Esophagus muscularis mucosa (tissue), 4 donors: Measurements from ENCODE around the gene CLPTM1. TPM values are rescaled to one million over a fixed set of nuclear protein-coding genes. Genes with fewer than 3 reads are reported as not detected.
"Not testable (repeated sequence)": the region's sequence is repeated elsewhere in the genome, so short reads cannot be mapped to it uniquely, and the experiment has no call there.

ENCODE experiments used
- DNase-seq: peaks from one replicate; pipeline ENCODE4 v3.0.0-alpha.2; 2017; ENCODE audit errors: extremely low spot score
- H3K27ac ChIP-seq, 4 donors: fragments of 200-600 bp; sonication (generic); replicated peaks in 1 of 4; 1 replicate in 3 of 4; 2 replicates in 1 of 4; pipeline ENCODE4 v1.5.1; 2016 to 2019; ENCODE audit warnings: mild to moderate bottlenecking in 1 of 4
- H3K27me3 ChIP-seq, 4 donors: fragments of 200-600 bp; sonication (generic); one replicate each; pipeline versions ENCODE4 v1.5.1 to v1.6.0; 2016 to 2019
- H3K36me3 ChIP-seq, 4 donors: fragments of 200-600 bp; sonication (generic); one replicate each; pipeline ENCODE4 v1.5.1; 2016 to 2019
- H3K4me1 ChIP-seq, 4 donors: fragments of 200-600 bp; sonication (generic); one replicate each; pipeline ENCODE4 v1.5.1; 2016 to 2019
- H3K4me3 ChIP-seq, 4 donors: fragments of 200-600 bp; sonication (generic); 1 replicate in 2 of 4; 2 replicates in 2 of 4; pipeline ENCODE4 v1.5.1; 2016 to 2019; ENCODE audit warnings: mild to moderate bottlenecking in 4 of 4, moderate library complexity in 1 of 4
- H3K9me3 ChIP-seq, 4 donors: fragments of 200-600 bp; sonication (generic); 1 replicate in 3 of 4; 2 replicates in 1 of 4; pipeline ENCODE4 v1.5.1; 2016 to 2019
- CTCF ChIP-seq, 3 experiments: fragments of 200-600 bp in 2 of 3; fragments of 450-650 bp in 1 of 3; sonication (generic) in 2 of 3; IDR thresholded peaks; one replicate each; pipeline ENCODE4 v1.5.1; 2017 to 2019; ENCODE audit warnings: antibody characterized with exemption in 3 of 3, mild to moderate bottlenecking in 2 of 3, moderate library complexity in 1 of 3
- EP300 ChIP-seq: sonication (generic); formaldehyde crosslinking; IDR thresholded peaks from one replicate; pipeline ENCODE4 v1.6.1; 2017; ENCODE audit warnings: antibody characterized with exemption
- POLR2A ChIP-seq: fragments of 450-650 bp; IDR thresholded peaks from one replicate; pipeline ENCODE4 v1.6.1; 2017; ENCODE audit warnings: antibody characterized with exemption, moderate library complexity, mild to moderate bottlenecking, low read depth
- POLR2AphosphoS5 ChIP-seq, 2 donors: sonication (generic); formaldehyde crosslinking; IDR thresholded peaks; one replicate each; pipeline ENCODE4 v1.6.1; 2017; ENCODE audit warnings: antibody characterized with exemption in 2 of 2
- WGBS: methylation state at CpG from one replicate; pipeline ENCODE4 v1.1.5; 2018; 5-methylcytosine and 5-hydroxymethylcytosine counted together
- intact Hi-C: fragments of 100-400 bp; cut with DNase I; formaldehyde crosslinking; loops from one replicate; pipeline ENCODE4 v1.15.1; 2023
- total RNA-seq, 4 donors: library from RNA; depleted of rRNA; stranded (reverse); fragments of >200 nt; gene quantifications; one replicate each; pipeline versions ENCODE4 v1.1.0 to v1.2.1, GENCODE V29; 2016

Gene CLPTM1
- total RNA-seq, 4 donors from 2014 or later, result 46.6 to 154 (median 79.5) TPM

- DNase-seq, result no peak
- no peaks in the 10 kb centered on the region for H3K27me3 ChIP-seq
- WGBS, result 86% methylated on average over 5 of the region's 5 CpGs
- no peak overlapping the region for H3K4me3 ChIP-seq
- intact Hi-C loops, result no loop called here
- peaks cover 17 to 95% (median 66%) of the 10 kb centered on the region in 4 donors for H3K36me3 ChIP-seq
- no peaks in the 10 kb centered on the region for H3K9me3 ChIP-seq
- no peak overlapping the region for H3K27ac ChIP-seq
- H3K4me1 ChIP-seq, result no peaks in the 10 kb centered on the region
- no peak for TF ChIP-seq EP300
Observed at GRCh38 chr19:44968118-44968517, 12.9 kb downstream of the CLPTM1 start.

GRCh38 chr19:44968670-44969069 lies 13.5 kb downstream of the CLPTM1 start:
- DNase-seq, result no peak
- H3K27ac ChIP-seq, result no peak overlapping the region
- TF ChIP-seq POLR2AphosphoS5 (IDR thresholded peaks at IDR 0.05), result no peak
- no peak for TF ChIP-seq POLR2A
- no peak for TF ChIP-seq EP300
- TF ChIP-seq CTCF (IDR thresholded peaks at IDR 0.05), result no peak
- no peaks in the 10 kb centered on the region for H3K9me3 ChIP-seq
- intact Hi-C loops, result no loop called here
- 80% methylated on average over 1 of the region's 4 CpGs for WGBS
- peaks cover 17 to 95% (median 68%) of the 10 kb centered on the region in 4 donors for H3K36me3 ChIP-seq
- no peaks in the 10 kb centered on the region for H3K4me1 ChIP-seq
- no peaks in the 10 kb centered on the region for H3K27me3 ChIP-seq
- no peak overlapping the region for H3K4me3 ChIP-seq

GRCh38 chr19:44969437-44969836 lies 14.3 kb downstream of the CLPTM1 start:
- TF ChIP-seq CTCF (IDR thresholded peaks at IDR 0.05) (no peak), POLR2A (no peak)
- 97% methylated on average over 5 of the region's 5 CpGs for WGBS
- Histone ChIP-seq H3K4me3 (no peak overlapping the region), H3K9me3 (no peaks in the 10 kb centered on the region), H3K27ac (no peak overlapping the region), H3K27me3 (no peaks in the 10 kb centered on the region), H3K36me3 (peaks cover 19 to 95% (median 69%) of the 10 kb centered on the region in 4 donors), H3K4me1 (no peaks in the 10 kb centered on the region)
- intact Hi-C loops, result no loop called here
- no peak for DNase-seq

GRCh38 chr19:44971451-44971850 lies 16.3 kb downstream of the CLPTM1 start:
- H3K4me1 ChIP-seq, H3K27ac ChIP-seq, intact Hi-C loops, H3K27me3 ChIP-seq, DNase-seq, H3K9me3 ChIP-seq, H3K4me3 ChIP-seq: not testable (repeated sequence)
- WGBS, result 77% methylated on average over 6 of the region's 6 CpGs
- H3K36me3 ChIP-seq, result peaks cover 35 to 95% (median 73%) of the 10 kb centered on the region in 4 donors

GRCh38 chr19:44972802-44973201 lies 17.6 kb downstream of the CLPTM1 start:
- no peaks in the 10 kb centered on the region for H3K4me1 ChIP-seq
- intact Hi-C loops, result no loop called here
- H3K27me3 ChIP-seq, result no peaks in the 10 kb centered on the region
- H3K27ac ChIP-seq, result no peak overlapping the region
- no peak for TF ChIP-seq POLR2AphosphoS5 (IDR thresholded peaks at IDR 0.05)
- H3K4me3 ChIP-seq, result no peak overlapping the region
- H3K36me3 ChIP-seq, result peaks cover 48 to 95% (median 75%) of the 10 kb centered on the region in 4 donors
- 91% methylated on average over 13 of the region's 13 CpGs for WGBS
- DNase-seq, result no peak
- no peaks in the 10 kb centered on the region for H3K9me3 ChIP-seq

GRCh38 chr19:44973982-44974735 lies 19.0 kb downstream of the CLPTM1 start:
- Histone ChIP-seq H3K27me3 (no peaks in the 10 kb centered on the region), H3K27ac (no peak overlapping the region), H3K4me3 (no peak overlapping the region), H3K36me3 (peaks cover 54 to 96% (median 75%) of the 10 kb centered on the region in 4 donors), H3K9me3 (no peaks in the 10 kb centered on the region), H3K4me1 (no peaks in the 10 kb centered on the region)
- 93% methylated on average over 21 of the region's 21 CpGs for WGBS
- TF ChIP-seq POLR2AphosphoS5 (IDR thresholded peaks at IDR 0.05) (no peak), CTCF (IDR thresholded peaks at IDR 0.05) (no peak), POLR2A (no peak), EP300 (no peak)
- DNase-seq, result no peak
- intact Hi-C loops, result no loop called here
